Peyer's patch (tissue), 4 donors: ENCODE measurements around the gene MOB3C. TPM values are rescaled to one million over a fixed set of nuclear protein-coding genes. Genes with fewer than 3 reads are reported as not detected.

ENCODE experiments used
- DNase-seq, 3 donors: peaks; one replicate each; pipeline ENCODE4 v3.0.0-alpha.2; 2017 to 2019
- H3K27ac ChIP-seq, 4 donors: fragments of 200-600 bp; sonication (generic); one replicate each; pipeline ENCODE4 v1.5.1; 2016 to 2019
- H3K27me3 ChIP-seq, 2 donors: fragments of 200-600 bp; sonication (generic); one replicate each; pipeline ENCODE4 v1.5.1; 2019
- H3K36me3 ChIP-seq, 3 donors: fragments of 200-600 bp; sonication (generic); one replicate each; pipeline ENCODE4 v1.5.1; 2016 to 2019
- H3K4me1 ChIP-seq, 4 donors: fragments of 200-600 bp; sonication (generic); one replicate each; pipeline ENCODE4 v1.5.1; 2016 to 2019
- H3K4me3 ChIP-seq, 4 donors: fragments of 200-600 bp; sonication (generic); 1 replicate in 3 of 4; 2 replicates in 1 of 4; pipeline ENCODE4 v1.5.1; 2016 to 2019; ENCODE audit warnings: mild to moderate bottlenecking in 1 of 4
- H3K9me3 ChIP-seq, 4 donors: fragments of 200-600 bp; sonication (generic); one replicate each; pipeline ENCODE4 v1.5.1; 2016 to 2019; ENCODE audit warnings: mild to moderate bottlenecking in 1 of 4
- CTCF ChIP-seq, 6 experiments: fragments of 450-650 bp in 4 of 6; fragments of 200-600 bp in 2 of 6; sonication (generic) in 1 of 6; IDR thresholded peaks; one replicate each; pipeline ENCODE4 v1.5.1; 2017 to 2019; ENCODE audit warnings: antibody characterized with exemption in 6 of 6, mild to moderate bottlenecking in 3 of 6, moderate library complexity in 1 of 6
- POLR2A ChIP-seq, 2 donors: fragments of 450-650 bp; IDR thresholded peaks; one replicate each; pipeline ENCODE4 v1.5.1; 2017; ENCODE audit warnings: antibody characterized with exemption in 2 of 2, mild to moderate bottlenecking in 2 of 2, moderate library complexity in 2 of 2
- total RNA-seq, 4 donors: library from RNA; depleted of rRNA; stranded (reverse); fragments of >200 nt; gene quantifications; one replicate each; pipeline ENCODE4 v1.1.0, GENCODE V29; 2016

MOB3C gene
- total RNA-seq, 4 donors from 2014 or later, result 7.7 to 22.3 (median 14.5) TPM

GRCh38 chr1:46558966-46559365, 57.6 kb downstream of the MOB3C start:
- Histone ChIP-seq H3K4me3 (no peak overlapping the region), H3K27me3 (no peaks in the 10 kb centered on the region), H3K4me1 (no peaks in the 10 kb centered on the region), H3K36me3 (peaks cover 0 to 58% (median 0%) of the 10 kb centered on the region in 3 donors), H3K27ac (no peak overlapping the region), H3K9me3 (no peaks in the 10 kb centered on the region)
- DNase-seq, result no peak
- no peak for TF ChIP-seq POLR2A (IDR thresholded peaks at IDR 0.05)
- TF ChIP-seq CTCF (IDR thresholded peaks at IDR 0.05), result no peak

GRCh38 chr1:46558141-46558963, 58.3 kb downstream of the MOB3C start:
- peaks cover 0 to 55% (median 0%) of the 10 kb centered on the region in 3 donors for H3K36me3 ChIP-seq
- no peaks in the 10 kb centered on the region for H3K27me3 ChIP-seq
- no peak for DNase-seq

More at GRCh38 chr1:46558141-46558963, 58.3 kb downstream of the MOB3C start:
- no peaks in the 10 kb centered on the region for H3K4me1 ChIP-seq
- no peaks in the 10 kb centered on the region for H3K9me3 ChIP-seq
- TF ChIP-seq POLR2A (IDR thresholded peaks at IDR 0.05) (no peak), CTCF (IDR thresholded peaks at IDR 0.05) (no peak)
- H3K4me3 ChIP-seq, result no peak overlapping the region
- no peak overlapping the region for H3K27ac ChIP-seq

Other genes with a start within 250 kb of the MOB3C start
- 100 to 1,000 TPM; 107 to 230 (median 152) TPM for gene FAAH, start 222.5 kb downstream of the MOB3C start, total RNA-seq
- gene DMBX1, start 127.0 kb downstream of the MOB3C start, total RNA-seq, result not detected
- gene KNCN, start 65.2 kb downstream of the MOB3C start, total RNA-seq, result not detected
- gene MKNK1, start 12.5 kb downstream of the MOB3C start, total RNA-seq, result 100 to 1,000 TPM in 1 of 4 donors, 10 to 100 TPM in 3; 51.3 to 134 (median 94.2) TPM
- gene ATPAF1, start 51.6 kb upstream of the MOB3C start, total RNA-seq, result 10 to 100 TPM; 14.0 to 46.8 (median 34.8) TPM
- gene TEX38, start 55.0 kb upstream of the MOB3C start, total RNA-seq, result not detected
- gene EFCAB14, start 102.3 kb upstream of the MOB3C start, total RNA-seq, result 100 to 1,000 TPM in 1 of 4 donors, 10 to 100 TPM in 3; 86.6 to 153 (median 96.9) TPM
- 10 to 100 TPM in 3 of 4 donors, 1 to 10 TPM in 1; 7.4 to 48.0 (median 42.4) TPM for gene CYP4B1, start 182.2 kb upstream of the MOB3C start, total RNA-seq